ACC112 (cell line): Measurements from ENCODE around the gene KCNG3.
"Not testable (repeated sequence)": the region's sequence is repeated elsewhere in the genome, so short reads cannot be mapped to it uniquely, and the experiment has no call there.

Source experiments
- H2AFZ ChIP-seq: fragments of 200-600 bp; sonication (generic); one replicate; pipeline ENCODE4 v1.6.0; 2017; ENCODE audit warnings: antibody characterized with exemption, low read length; ENCODE audit not compliant: unreplicated experiment
- H3K27ac ChIP-seq: fragments of 200-600 bp; sonication (generic); 2 replicates; pipeline ENCODE4 v1.5.1; 2014; ENCODE audit warnings: low read depth, mild to moderate bottlenecking, antibody characterized with exemption, low read length, moderate library complexity
- H3K27me3 ChIP-seq: fragments of 200-600 bp; sonication (generic); 2 replicates; pipeline ENCODE4 v1.6.1; 2014; ENCODE audit warnings: mild to moderate bottlenecking, antibody characterized with exemption, low read length, moderate library complexity, mixed read lengths; ENCODE audit not compliant: insufficient read depth
- H3K36me3 ChIP-seq: fragments of 200-600 bp; sonication (generic); 2 replicates; pipeline ENCODE4 v1.6.1; 2016; ENCODE audit warnings: mild to moderate bottlenecking, antibody characterized with exemption, low read length, moderate library complexity, mixed read lengths; ENCODE audit not compliant: insufficient read depth
- H3K4me1 ChIP-seq: fragments of 200-600 bp; sonication (generic); one replicate; pipeline ENCODE4 v1.6.1; 2016; ENCODE audit warnings: low read length, mixed read lengths; ENCODE audit not compliant: insufficient read depth, unreplicated experiment, control insufficient read depth
- H3K4me3 ChIP-seq: fragments of 200-600 bp; sonication (generic); 2 replicates; pipeline ENCODE4 v1.5.1; 2014; ENCODE audit warnings: mild to moderate bottlenecking, low read depth, low read length
- H3K79me2 ChIP-seq: fragments of 200-600 bp; sonication (generic); one replicate; pipeline ENCODE4 v1.6.0; 2016; ENCODE audit warnings: low read length; ENCODE audit not compliant: control insufficient read depth, unreplicated experiment, insufficient read depth

Gene KCNG3

DNA sequence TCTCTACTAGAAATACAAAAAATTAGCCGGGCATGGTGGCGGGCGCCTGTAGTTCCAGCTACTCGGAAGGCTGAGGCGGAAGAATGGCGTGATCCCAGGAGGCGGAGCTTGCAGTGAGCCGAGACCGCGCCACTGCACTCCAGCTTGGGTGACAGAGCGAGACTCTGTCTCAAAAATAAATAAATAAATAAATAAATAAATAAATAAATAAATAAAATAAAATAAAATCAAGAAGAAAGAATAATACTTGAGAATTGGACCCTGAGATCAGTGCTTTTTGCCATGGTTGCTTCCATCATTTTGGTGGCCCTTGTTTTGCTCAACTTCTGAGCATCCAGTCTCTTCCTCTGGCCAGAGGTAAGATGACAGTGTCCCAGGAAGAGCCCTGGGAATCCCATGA, 95.7 kb downstream of the KCNG3 start:
- not testable (repeated sequence) for H2AFZ ChIP-seq, H3K4me3 ChIP-seq

GRCh38 chr2:42393320-42393719, 100.5 kb downstream of the KCNG3 start:
- H2AFZ ChIP-seq, H3K27me3 ChIP-seq, H3K4me1 ChIP-seq, H3K27ac ChIP-seq, H3K36me3 ChIP-seq, H3K79me2 ChIP-seq, H3K4me3 ChIP-seq: not testable (repeated sequence)

More for the DNA sequence above, 95.7 kb downstream of the KCNG3 start:
- H3K79me2 ChIP-seq, H3K27me3 ChIP-seq, H3K4me1 ChIP-seq, H3K27ac ChIP-seq, H3K36me3 ChIP-seq: not testable (repeated sequence)

DNA sequence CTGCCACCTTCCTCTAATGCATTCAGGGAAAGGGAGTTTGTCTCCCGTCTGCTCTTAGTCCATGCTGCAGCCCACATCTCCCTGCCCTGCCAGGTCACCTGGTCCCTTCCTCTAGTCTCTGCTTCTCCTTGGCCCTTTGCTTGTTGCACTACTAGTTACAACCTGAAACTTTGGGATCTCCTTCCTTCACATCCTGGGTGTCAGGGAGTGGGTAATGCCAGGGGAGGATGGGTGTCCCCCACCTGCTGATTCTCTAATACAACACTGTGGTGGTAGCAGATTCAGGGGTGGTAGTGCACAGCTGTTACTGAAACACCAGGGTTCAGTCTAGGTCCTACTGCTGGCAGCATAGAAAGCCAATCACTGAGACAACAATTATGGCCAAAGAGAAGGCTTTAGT, 101.6 kb downstream of the KCNG3 start:
- Histone ChIP-seq H3K27me3 (0 out of 2 replicates have a peak, but pooled peaks cover 8% of the 10 kb centered on the region), H3K4me3 (no peak overlapping the region), H2AFZ (no peak overlapping the region), H3K36me3 (no peaks in the 10 kb centered on the region), H3K27ac (no peak overlapping the region), H3K79me2 (no peaks in the 10 kb centered on the region), H3K4me1 (no peaks in the 10 kb centered on the region)
